SK-N-SH (cell line): ENCODE measurements around the gene OVOL3.

Experiments
- EP300 ChIP-seq, 2 experiments: IDR thresholded peaks; 2 replicates each; pipeline versions ENCODE4 v1.4.0 to v1.6.1; 2012; ENCODE audit warnings: borderline replicate concordance in 1 of 2, low read depth in 1 of 2, low read length in 1 of 2
- EZH2phosphoT487 ChIP-seq: fragments of 200-600 bp; sonication (generic); IDR thresholded peaks from 2 replicates; pipeline ENCODE4 v1.6.1; 2017; ENCODE audit warnings: low read depth, mixed run types, mild to moderate bottlenecking, antibody characterized with exemption, moderate library complexity, borderline replicate concordance
- SMC3 ChIP-seq: IDR thresholded peaks from 2 replicates; pipeline ENCODE4 v1.6.1; 2012; ENCODE audit warnings: low read depth, low read length, improper control_type of control experiment

DNA sequence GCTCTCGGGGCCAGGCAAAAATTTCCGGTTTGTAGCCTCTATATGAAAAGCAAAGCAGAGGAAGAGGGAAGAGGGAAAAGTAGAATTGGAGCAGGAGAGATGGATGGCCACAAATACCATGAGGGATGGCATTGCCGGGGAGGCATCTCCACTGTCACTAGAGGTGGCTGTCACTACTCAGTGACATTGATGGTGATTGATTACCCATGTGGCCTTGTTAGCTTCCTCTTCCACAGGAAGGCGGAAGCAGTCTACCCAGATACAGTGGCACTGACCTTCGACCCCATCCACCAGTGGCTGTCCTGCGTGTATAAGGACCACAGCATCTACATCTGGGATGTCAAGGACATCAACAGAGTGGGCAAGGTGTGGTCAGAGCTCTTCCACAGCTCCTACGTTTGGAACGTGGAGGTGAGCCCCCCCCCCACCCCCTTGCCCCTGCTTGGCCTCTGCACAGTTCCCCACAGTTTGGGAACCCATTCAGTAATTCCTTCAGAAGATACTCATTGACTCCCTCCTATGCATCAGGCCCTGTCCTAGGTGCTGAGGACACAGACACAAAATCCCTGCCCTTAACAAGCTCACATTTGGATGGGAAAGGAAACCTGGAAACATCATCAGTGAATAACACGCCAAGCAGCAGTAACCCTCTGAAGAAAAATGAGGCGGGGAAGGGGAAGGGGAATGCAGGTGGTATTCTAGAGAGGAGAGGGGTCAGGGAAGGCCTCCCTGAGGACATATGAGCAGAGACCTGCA is 37.6 kb upstream of the OVOL3 start:
- TF ChIP-seq SMC3 (no peak), EP300 (IDR thresholded peaks at IDR 0.05; ENCODE audit: borderline replicate concordance in 1 of 2, low read depth in 1 of 2, low read length in 1 of 2) (no peak), EZH2phosphoT487 (no peak)
